Body of pancreas (tissue), 4 donors: ENCODE measurements around the gene SYT13.

Experiments used
- POLR2A ChIP-seq, 3 donors: fragments of 450-650 bp; IDR thresholded peaks; one replicate each; pipeline ENCODE4 v1.6.1; 2016; ENCODE audit warnings: antibody characterized with exemption in 3 of 3, mild to moderate bottlenecking in 2 of 3
- TF ChIP-seq, protein P1 (sequence below), 7 experiments: fragments of 450-650 bp in 4 of 7; fragments of 200-600 bp in 3 of 7; sonication (generic) in 3 of 7; IDR thresholded peaks; one replicate each; pipeline ENCODE4 v1.5.1; 2016 to 2019; ENCODE audit warnings: antibody characterized with exemption in 7 of 7

DNA sequence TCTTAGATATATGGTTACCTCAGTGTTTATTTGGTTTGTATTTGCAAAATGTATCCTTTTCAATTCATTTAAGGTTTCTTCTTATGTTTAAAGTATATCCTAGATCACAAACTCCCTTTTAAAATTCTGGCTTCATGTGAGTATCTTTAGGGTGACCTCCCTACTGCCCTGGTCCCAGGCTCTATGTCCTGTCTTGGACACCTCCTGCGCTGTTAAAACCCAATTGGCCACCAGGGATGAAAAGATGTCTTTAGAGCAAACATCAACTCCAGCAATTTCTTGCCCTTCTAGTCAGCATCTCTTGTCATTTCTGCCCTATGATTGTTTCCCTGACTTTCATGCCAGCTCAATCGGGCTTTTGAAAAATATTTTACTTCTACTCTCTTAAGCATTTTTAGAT is 28.8 kb upstream of the SYT13 start:
- TF ChIP-seq, protein P1, sequence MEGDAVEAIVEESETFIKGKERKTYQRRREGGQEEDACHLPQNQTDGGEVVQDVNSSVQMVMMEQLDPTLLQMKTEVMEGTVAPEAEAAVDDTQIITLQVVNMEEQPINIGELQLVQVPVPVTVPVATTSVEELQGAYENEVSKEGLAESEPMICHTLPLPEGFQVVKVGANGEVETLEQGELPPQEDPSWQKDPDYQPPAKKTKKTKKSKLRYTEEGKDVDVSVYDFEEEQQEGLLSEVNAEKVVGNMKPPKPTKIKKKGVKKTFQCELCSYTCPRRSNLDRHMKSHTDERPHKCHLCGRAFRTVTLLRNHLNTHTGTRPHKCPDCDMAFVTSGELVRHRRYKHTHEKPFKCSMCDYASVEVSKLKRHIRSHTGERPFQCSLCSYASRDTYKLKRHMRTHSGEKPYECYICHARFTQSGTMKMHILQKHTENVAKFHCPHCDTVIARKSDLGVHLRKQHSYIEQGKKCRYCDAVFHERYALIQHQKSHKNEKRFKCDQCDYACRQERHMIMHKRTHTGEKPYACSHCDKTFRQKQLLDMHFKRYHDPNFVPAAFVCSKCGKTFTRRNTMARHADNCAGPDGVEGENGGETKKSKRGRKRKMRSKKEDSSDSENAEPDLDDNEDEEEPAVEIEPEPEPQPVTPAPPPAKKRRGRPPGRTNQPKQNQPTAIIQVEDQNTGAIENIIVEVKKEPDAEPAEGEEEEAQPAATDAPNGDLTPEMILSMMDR (IDR thresholded peaks at IDR 0.05): no peak
- TF ChIP-seq POLR2A (IDR thresholded peaks at IDR 0.05): no peak
